NCI-H1417 treated with DMSO at 0.1 percent for 48 hours (cell line): Measurements from ENCODE around the gene CMTM1.
"Not testable (repeated sequence)": the region's sequence is repeated elsewhere in the genome, so short reads cannot be mapped to it uniquely, and the experiment has no call there.

ENCODE experiments used
- DNase-seq: peaks from one replicate; lab custom pipeline; 2025; lab: John Stamatoyannopoulos, UW

CMTM1 gene

GRCh38 chr16:66616592-66616991 lies 50.4 kb downstream of the CMTM1 start:
- DNase-seq: no peak

- DNase-seq: no peak
These were observed 50.8 kb downstream of the CMTM1 start for GRCh38 chr16:66617010-66617434.

GRCh38 chr16:66617728-66618127 lies 51.5 kb downstream of the CMTM1 start:
- DNase-seq: no peak

GRCh38 chr16:66618588-66619375 lies 52.5 kb downstream of the CMTM1 start:
- DNase-seq: no peak

- no peak for DNase-seq
These were observed 53.5 kb downstream of the CMTM1 start for GRCh38 chr16:66619534-66620428.

GRCh38 chr16:66620429-66620795 lies 54.2 kb downstream of the CMTM1 start:
- DNase-seq: no peak

GRCh38 chr16:66621973-66622372 lies 55.7 kb downstream of the CMTM1 start:
- DNase-seq: no peak

GRCh38 chr16:66622863-66623262 lies 56.6 kb downstream of the CMTM1 start:
- DNase-seq: no peak

- DNase-seq: no peak
These were observed 57.5 kb downstream of the CMTM1 start for GRCh38 chr16:66623755-66624154.

GRCh38 chr16:66627611-66628378 lies 61.6 kb downstream of the CMTM1 start:
- not testable (repeated sequence) for DNase-seq
